Liver (tissue), 9 donors: Measurements from ENCODE around the gene PRR5L. TPM values are rescaled to one million over a fixed set of nuclear protein-coding genes. Genes with fewer than 3 reads are reported as not detected.

Experiments
- DNase-seq: peaks from one replicate; pipeline ENCODE4 v3.0.0-alpha.2; 2017; ENCODE audit warnings: low spot score
- H3K27ac ChIP-seq, 2 donors: one replicate each; pipeline ENCODE4 v1.7.0; 2013; ENCODE audit warnings: inconsistent platforms in 2 of 2, low read length in 2 of 2, control low read depth in 1 of 2, low read depth in 1 of 2, mild to moderate bottlenecking in 1 of 2
- H3K27me3 ChIP-seq, 4 donors: one replicate each; pipeline versions ENCODE4 v1.6.1 to v1.7.0; 2013; ENCODE audit warnings: low read length in 3 of 4, inconsistent platforms in 1 of 4, mild to moderate bottlenecking in 1 of 4, moderate library complexity in 1 of 4; ENCODE audit not compliant: control insufficient read depth in 4 of 4, insufficient read depth in 4 of 4
- H3K36me3 ChIP-seq, 4 donors: one replicate each; pipeline versions ENCODE4 v1.6.1 to v1.7.0; 2013; ENCODE audit warnings: low read length in 3 of 4, mild to moderate bottlenecking in 3 of 4, low read depth in 1 of 4, moderate library complexity in 1 of 4; ENCODE audit not compliant: control insufficient read depth in 4 of 4, insufficient read depth in 3 of 4
- H3K4me1 ChIP-seq, 4 donors: one replicate each; pipeline versions ENCODE4 v1.6.1 to v1.7.0; 2013; ENCODE audit warnings: low read length in 3 of 4, mild to moderate bottlenecking in 3 of 4, moderate library complexity in 1 of 4; ENCODE audit not compliant: control insufficient read depth in 4 of 4, insufficient read depth in 4 of 4
- H3K4me3 ChIP-seq, 3 donors: one replicate each; pipeline versions ENCODE4 v1.6.1 to v1.7.0; 2013; ENCODE audit warnings: low read length in 3 of 3, control low read depth in 1 of 3, low read depth in 1 of 3, mild to moderate bottlenecking in 1 of 3
- H3K9ac ChIP-seq, 2 donors: one replicate each; pipeline ENCODE4 v1.7.0; 2013; ENCODE audit warnings: low read length in 2 of 2, mild to moderate bottlenecking in 2 of 2, moderate library complexity in 2 of 2, control low read depth in 1 of 2, low read depth in 1 of 2
- H3K9me3 ChIP-seq, 4 donors: one replicate each; pipeline versions ENCODE4 v1.6.1 to v1.7.0; 2013; ENCODE audit warnings: low read length in 3 of 4; ENCODE audit not compliant: control insufficient read depth in 4 of 4
- EGR1 ChIP-seq, 2 donors: IDR thresholded peaks; 2 replicates each; pipeline ENCODE4 v1.6.1; 2016 to 2018; ENCODE audit warnings: antibody characterized with exemption in 2 of 2, low read depth in 2 of 2
- FOXA1 ChIP-seq: IDR thresholded peaks from 2 replicates; pipeline ENCODE4 v1.6.1; 2016; ENCODE audit warnings: antibody characterized with exemption
- FOXA2 ChIP-seq: IDR thresholded peaks from 2 replicates; pipeline ENCODE4 v1.6.1; 2016; ENCODE audit warnings: antibody characterized with exemption
- GABPA ChIP-seq, 2 donors: IDR thresholded peaks in 1 of 2; conservative IDR thresholded peaks in 1 of 2; 2 replicates each; pipeline ENCODE4 v1.6.1; 2016; ENCODE audit warnings: antibody characterized with exemption in 2 of 2, mild to moderate bottlenecking in 1 of 2, moderate library complexity in 1 of 2
- HNF4A ChIP-seq, 2 donors: conservative IDR thresholded peaks; 2 replicates each; pipeline ENCODE4 v1.6.1; 2016; ENCODE audit warnings: antibody characterized with exemption in 2 of 2, mild to moderate bottlenecking in 2 of 2
- JUND ChIP-seq, 2 donors: IDR thresholded peaks; 2 replicates each; pipeline ENCODE4 v1.6.1; 2016; ENCODE audit warnings: antibody characterized with exemption in 2 of 2
- NR2F2 ChIP-seq: IDR thresholded peaks from 2 replicates; pipeline ENCODE4 v1.6.1; 2016; ENCODE audit warnings: antibody characterized with exemption
- RXRA ChIP-seq, 2 donors: IDR thresholded peaks; 2 replicates each; pipeline ENCODE4 v1.6.1; 2017 to 2018; ENCODE audit warnings: antibody characterized with exemption in 2 of 2, mild to moderate bottlenecking in 1 of 2
- SP1 ChIP-seq: IDR thresholded peaks from 2 replicates; pipeline ENCODE4 v1.6.1; 2018; ENCODE audit warnings: antibody characterized with exemption, mild to moderate bottlenecking
- TAF1 ChIP-seq: conservative IDR thresholded peaks from 2 replicates; pipeline ENCODE4 v1.6.1; 2016; ENCODE audit warnings: antibody characterized with exemption, mild to moderate bottlenecking
- YY1 ChIP-seq: IDR thresholded peaks from 2 replicates; pipeline ENCODE4 v1.6.1; 2016; ENCODE audit warnings: antibody characterized with exemption, mild to moderate bottlenecking
- WGBS: extraction: QIAGEN DNeasy Blood & Tissue Kit; methylation state at CpG from one replicate; pipeline ENCODE4 v1.1.7; 2013; 5-methylcytosine and 5-hydroxymethylcytosine counted together
- polyA plus RNA-seq, 2 donors: library from polyadenylated mRNA; stranded (reverse) in 1 of 2; unstranded in 1 of 2; fragments of 200-250 nt in 1 of 2; fragments of >200 nt in 1 of 2; fragmentation: Nextera tagmentation in 1 of 2; extraction: Ambion mirVana in 1 of 2; gene quantifications; one replicate each; pipeline versions ENCODE4 v1.2.1 to v1.2.3, GENCODE V29; 2013 to 2015
- total RNA-seq, 2 donors: library from RNA; depleted of rRNA; stranded (reverse); fragments of >200 nt; gene quantifications; one replicate each; pipeline ENCODE4 v1.2.3, GENCODE V29; 2014
- TF ChIP-seq, protein P1 (sequence below): IDR thresholded peaks from 2 replicates; pipeline ENCODE4 v1.6.1; 2016; ENCODE audit warnings: antibody characterized with exemption
- TF ChIP-seq, protein P2 (sequence below): fragments of 150-350 bp; IDR thresholded peaks from 2 replicates; pipeline ENCODE4 v1.5.1; 2017; ENCODE audit warnings: improper control_type of control experiment, low read depth, low read length; ENCODE audit not compliant: missing input control
- TF ChIP-seq, protein P3 (sequence below): IDR thresholded peaks from 2 replicates; pipeline ENCODE4 v1.6.1; 2016; ENCODE audit warnings: antibody characterized with exemption, mild to moderate bottlenecking
- TF ChIP-seq, protein P4 (sequence below): IDR thresholded peaks from 2 replicates; pipeline ENCODE4 v1.6.1; 2016; ENCODE audit warnings: antibody characterized with exemption
- TF ChIP-seq, protein P5 (sequence below): IDR thresholded peaks from 2 replicates; pipeline ENCODE4 v1.6.1; 2016; ENCODE audit warnings: antibody characterized with exemption
- donor health status: healthy.
- donor health status: healthy.
- donor health status: healthy.
- donor health status: healthy.
- donor health status: healthy.

The PRR5L gene
- total and polyA plus RNA-seq, 4 donors, result 1.2 to 8.5 (median 4.5) TPM

DNA sequence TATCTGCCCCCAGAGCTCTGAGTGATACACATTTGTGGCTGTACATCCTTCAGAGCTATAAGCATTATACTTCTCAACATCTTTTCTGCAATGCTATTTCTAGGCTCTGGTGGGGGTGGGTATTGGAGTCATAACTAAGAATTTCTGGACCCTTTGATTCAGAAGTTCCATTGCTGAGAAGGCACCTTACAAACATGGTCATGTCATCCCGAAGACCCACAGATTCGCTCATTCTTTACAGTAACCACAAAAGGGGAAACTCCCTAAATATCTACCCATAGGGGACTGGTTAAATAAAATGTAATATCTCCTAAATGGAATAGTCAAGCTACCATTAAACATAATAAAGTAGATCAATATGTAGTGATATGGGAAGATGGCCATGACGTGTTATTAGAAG is 98.8 kb downstream of the PRR5L start (continued):
- TF ChIP-seq, protein P1, sequence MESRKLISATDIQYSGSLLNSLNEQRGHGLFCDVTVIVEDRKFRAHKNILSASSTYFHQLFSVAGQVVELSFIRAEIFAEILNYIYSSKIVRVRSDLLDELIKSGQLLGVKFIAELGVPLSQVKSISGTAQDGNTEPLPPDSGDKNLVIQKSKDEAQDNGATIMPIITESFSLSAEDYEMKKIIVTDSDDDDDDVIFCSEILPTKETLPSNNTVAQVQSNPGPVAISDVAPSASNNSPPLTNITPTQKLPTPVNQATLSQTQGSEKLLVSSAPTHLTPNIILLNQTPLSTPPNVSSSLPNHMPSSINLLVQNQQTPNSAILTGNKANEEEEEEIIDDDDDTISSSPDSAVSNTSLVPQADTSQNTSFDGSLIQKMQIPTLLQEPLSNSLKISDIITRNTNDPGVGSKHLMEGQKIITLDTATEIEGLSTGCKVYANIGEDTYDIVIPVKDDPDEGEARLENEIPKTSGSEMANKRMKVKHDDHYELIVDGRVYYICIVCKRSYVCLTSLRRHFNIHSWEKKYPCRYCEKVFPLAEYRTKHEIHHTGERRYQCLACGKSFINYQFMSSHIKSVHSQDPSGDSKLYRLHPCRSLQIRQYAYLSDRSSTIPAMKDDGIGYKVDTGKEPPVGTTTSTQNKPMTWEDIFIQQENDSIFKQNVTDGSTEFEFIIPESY, result no peak
- TF ChIP-seq, protein P2, sequence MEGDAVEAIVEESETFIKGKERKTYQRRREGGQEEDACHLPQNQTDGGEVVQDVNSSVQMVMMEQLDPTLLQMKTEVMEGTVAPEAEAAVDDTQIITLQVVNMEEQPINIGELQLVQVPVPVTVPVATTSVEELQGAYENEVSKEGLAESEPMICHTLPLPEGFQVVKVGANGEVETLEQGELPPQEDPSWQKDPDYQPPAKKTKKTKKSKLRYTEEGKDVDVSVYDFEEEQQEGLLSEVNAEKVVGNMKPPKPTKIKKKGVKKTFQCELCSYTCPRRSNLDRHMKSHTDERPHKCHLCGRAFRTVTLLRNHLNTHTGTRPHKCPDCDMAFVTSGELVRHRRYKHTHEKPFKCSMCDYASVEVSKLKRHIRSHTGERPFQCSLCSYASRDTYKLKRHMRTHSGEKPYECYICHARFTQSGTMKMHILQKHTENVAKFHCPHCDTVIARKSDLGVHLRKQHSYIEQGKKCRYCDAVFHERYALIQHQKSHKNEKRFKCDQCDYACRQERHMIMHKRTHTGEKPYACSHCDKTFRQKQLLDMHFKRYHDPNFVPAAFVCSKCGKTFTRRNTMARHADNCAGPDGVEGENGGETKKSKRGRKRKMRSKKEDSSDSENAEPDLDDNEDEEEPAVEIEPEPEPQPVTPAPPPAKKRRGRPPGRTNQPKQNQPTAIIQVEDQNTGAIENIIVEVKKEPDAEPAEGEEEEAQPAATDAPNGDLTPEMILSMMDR, result no peak
- TF ChIP-seq FOXA1, result no peak

DNA sequence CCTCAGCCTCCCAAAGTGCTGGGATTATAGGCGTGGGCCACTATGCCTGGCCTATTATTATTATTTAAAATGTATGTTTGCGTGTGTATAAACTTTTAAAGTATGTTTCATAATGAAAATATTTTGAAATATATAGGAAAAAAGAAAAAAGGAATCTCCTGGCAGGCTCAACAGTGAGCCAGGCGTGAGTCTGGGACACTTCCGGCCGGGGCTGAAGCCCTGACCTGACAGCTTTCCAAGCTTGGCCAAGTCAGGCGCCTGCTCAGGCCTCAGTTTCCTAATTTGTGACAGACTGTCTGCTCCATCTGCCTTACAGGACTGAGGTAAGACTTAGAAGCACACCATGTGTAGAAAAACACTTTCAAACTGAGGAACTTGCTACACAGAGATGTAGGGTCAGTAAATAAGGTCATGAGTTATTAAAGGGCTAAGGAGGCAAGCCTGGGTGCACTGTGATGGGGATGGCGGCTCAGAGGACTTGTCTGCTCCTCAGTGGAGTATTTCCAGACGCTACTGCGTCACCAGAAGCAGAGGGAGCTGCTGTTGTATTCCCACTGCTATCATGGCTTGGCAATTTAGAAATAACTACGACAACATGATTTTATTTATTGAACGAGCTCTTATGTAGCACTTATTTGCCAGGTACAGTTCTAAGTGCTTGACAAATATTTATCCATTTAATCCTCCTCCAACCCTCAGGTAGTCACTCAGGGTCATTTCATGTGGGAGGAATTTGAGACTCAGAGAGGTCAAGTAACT is 100.1 kb downstream of the PRR5L start:
- H3K4me3 ChIP-seq, result no peak overlapping the region
- H3K9ac ChIP-seq, result no peak overlapping the region
- no peaks in the 10 kb centered on the region for H3K9me3 ChIP-seq
- H3K4me1 ChIP-seq, result peaks cover 0 to 4% (median 0%) of the 10 kb centered on the region in 4 donors
- H3K27ac ChIP-seq, result no peak overlapping the region
- 81% methylated on average over 11 of the region's 11 CpGs for WGBS
- TF ChIP-seq YY1, result no peak
- TF ChIP-seq, protein P2, result no peak
- TF ChIP-seq, protein P3, sequence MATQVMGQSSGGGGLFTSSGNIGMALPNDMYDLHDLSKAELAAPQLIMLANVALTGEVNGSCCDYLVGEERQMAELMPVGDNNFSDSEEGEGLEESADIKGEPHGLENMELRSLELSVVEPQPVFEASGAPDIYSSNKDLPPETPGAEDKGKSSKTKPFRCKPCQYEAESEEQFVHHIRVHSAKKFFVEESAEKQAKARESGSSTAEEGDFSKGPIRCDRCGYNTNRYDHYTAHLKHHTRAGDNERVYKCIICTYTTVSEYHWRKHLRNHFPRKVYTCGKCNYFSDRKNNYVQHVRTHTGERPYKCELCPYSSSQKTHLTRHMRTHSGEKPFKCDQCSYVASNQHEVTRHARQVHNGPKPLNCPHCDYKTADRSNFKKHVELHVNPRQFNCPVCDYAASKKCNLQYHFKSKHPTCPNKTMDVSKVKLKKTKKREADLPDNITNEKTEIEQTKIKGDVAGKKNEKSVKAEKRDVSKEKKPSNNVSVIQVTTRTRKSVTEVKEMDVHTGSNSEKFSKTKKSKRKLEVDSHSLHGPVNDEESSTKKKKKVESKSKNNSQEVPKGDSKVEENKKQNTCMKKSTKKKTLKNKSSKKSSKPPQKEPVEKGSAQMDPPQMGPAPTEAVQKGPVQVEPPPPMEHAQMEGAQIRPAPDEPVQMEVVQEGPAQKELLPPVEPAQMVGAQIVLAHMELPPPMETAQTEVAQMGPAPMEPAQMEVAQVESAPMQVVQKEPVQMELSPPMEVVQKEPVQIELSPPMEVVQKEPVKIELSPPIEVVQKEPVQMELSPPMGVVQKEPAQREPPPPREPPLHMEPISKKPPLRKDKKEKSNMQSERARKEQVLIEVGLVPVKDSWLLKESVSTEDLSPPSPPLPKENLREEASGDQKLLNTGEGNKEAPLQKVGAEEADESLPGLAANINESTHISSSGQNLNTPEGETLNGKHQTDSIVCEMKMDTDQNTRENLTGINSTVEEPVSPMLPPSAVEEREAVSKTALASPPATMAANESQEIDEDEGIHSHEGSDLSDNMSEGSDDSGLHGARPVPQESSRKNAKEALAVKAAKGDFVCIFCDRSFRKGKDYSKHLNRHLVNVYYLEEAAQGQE, result no peak
- no peak for TF ChIP-seq RXRA (IDR thresholded peaks at IDR 0.05)
- TF ChIP-seq HNF4A (conservative IDR thresholded peaks at IDR 0.05), result no peak
- TF ChIP-seq, protein P4, sequence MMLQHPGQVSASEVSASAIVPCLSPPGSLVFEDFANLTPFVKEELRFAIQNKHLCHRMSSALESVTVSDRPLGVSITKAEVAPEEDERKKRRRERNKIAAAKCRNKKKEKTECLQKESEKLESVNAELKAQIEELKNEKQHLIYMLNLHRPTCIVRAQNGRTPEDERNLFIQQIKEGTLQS, result no peak
- TF ChIP-seq EGR1 (IDR thresholded peaks at IDR 0.05; ENCODE audit: low read depth in 2 of 2), result no peak
- no peak for TF ChIP-seq JUND (IDR thresholded peaks at IDR 0.05)
- no peak for TF ChIP-seq SP1
- TF ChIP-seq GABPA (IDR thresholded peaks at IDR 0.05 in 1 of 2, conservative IDR thresholded peaks at IDR 0.05 in 1 of 2), result no peak
- TF ChIP-seq, protein P1, result no peak
- TF ChIP-seq TAF1, result no peak
- TF ChIP-seq, protein P5, sequence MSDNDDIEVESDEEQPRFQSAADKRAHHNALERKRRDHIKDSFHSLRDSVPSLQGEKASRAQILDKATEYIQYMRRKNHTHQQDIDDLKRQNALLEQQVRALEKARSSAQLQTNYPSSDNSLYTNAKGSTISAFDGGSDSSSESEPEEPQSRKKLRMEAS, result no peak
- no peak for TF ChIP-seq NR2F2
- TF ChIP-seq FOXA2, result no peak
- H3K27me3 ChIP-seq, result no peaks in the 10 kb centered on the region
- H3K36me3 ChIP-seq, result no peaks in the 10 kb centered on the region
- DNase-seq, result no peak
